Cardiac muscle cell (in vitro differentiated cells and primary cell): ENCODE results near the gene LMNA. TPM values are rescaled to one million over a fixed set of nuclear protein-coding genes. Genes with fewer than 3 reads are reported as not detected.

Experiments
- DNase-seq, 2 donors: peaks; one replicate each; pipeline versions ENCODE4 v3.0.0 to v3.0.0-alpha.2; 2010 to 2017; ENCODE audit warnings: low read depth in 1 of 2, low spot score in 1 of 2
- H3K27ac ChIP-seq: fragments of 200-600 bp; sonication (generic); 2 replicates; pipeline ENCODE4 v1.5.1; 2016
- H3K27me3 ChIP-seq: fragments of 200-600 bp; sonication (generic); 2 replicates; pipeline ENCODE4 v1.6.0; 2016; ENCODE audit warnings: control low read depth
- H3K36me3 ChIP-seq: fragments of 200-600 bp; sonication (generic); 2 replicates; pipeline ENCODE4 v1.5.1; 2016; ENCODE audit warnings: control low read depth
- H3K4me1 ChIP-seq: fragments of 200-600 bp; sonication (generic); 2 replicates; pipeline ENCODE4 v1.8.1; 2017; ENCODE audit warnings: low read depth, mild to moderate bottlenecking, mixed run types
- H3K4me3 ChIP-seq: fragments of 200-600 bp; sonication (generic); 2 replicates; pipeline ENCODE4 v1.5.1; 2016; ENCODE audit warnings: mild to moderate bottlenecking
- H3K9me3 ChIP-seq: fragments of 200-600 bp; sonication (generic); 2 replicates; pipeline ENCODE4 v1.5.1; 2017; ENCODE audit warnings: low read depth, mild to moderate bottlenecking, control low read depth
- CTCF ChIP-seq: IDR thresholded peaks from 2 replicates; pipeline ENCODE4 v1.5.1; 2012; ENCODE audit warnings: low read depth, mild to moderate bottlenecking, low read length
- polyA plus RNA-seq: library from polyadenylated mRNA; unstranded; fragments of >200 nt; fragmentation: Nextera tagmentation; extraction: Ambion mirVana; gene quantifications from 2 replicates; pipeline ENCODE4 v1.2.1, GENCODE V29; 2016
- total RNA-seq: library from RNA; depleted of rRNA; stranded (reverse); fragments of >200 nt; gene quantifications from 2 replicates; pipeline ENCODE4 v1.2.3, GENCODE V29; 2016

The LMNA gene
- total and polyA plus RNA-seq, 2 experiments from 2014 or later = 128 to 149 TPM

GRCh38 chr1:156090840-156091188 lies 23.7 kb upstream of the LMNA start:
- Histone ChIP-seq H3K4me1 (peaks cover 23% of the 10 kb centered on the region), H3K4me3 (no peak overlapping the region), H3K36me3 (peaks cover 5% of the 10 kb centered on the region), H3K9me3 (no peaks in the 10 kb centered on the region), H3K27ac (no peak overlapping the region), H3K27me3 (no peaks in the 10 kb centered on the region)
- peak; percentile 84 to 92 for DNase-seq
- TF ChIP-seq CTCF = peak; percentile 70

DNA sequence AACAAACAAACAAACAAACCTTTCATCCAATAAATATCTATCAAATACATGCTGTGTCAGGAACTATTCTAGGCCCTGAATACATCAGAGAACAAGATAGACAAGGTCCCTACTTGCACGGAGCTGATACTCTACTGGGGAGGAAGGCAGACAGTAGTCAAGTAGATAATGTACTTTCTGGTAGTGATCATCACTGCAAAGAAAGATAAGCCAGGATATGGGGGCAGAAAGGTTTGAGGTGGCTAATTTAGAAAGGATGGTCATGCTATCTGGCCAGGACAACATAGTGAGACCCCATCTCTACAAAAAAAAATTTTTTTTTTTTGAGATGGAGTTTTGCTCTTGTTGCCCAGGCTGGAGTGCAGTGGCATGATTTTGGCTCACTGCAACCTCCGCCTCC lies 22.9 kb upstream of the LMNA start:
- peaks cover 5% of the 10 kb centered on the region for H3K36me3 ChIP-seq
- no peaks in the 10 kb centered on the region for H3K27me3 ChIP-seq
- H3K27ac ChIP-seq = no peak overlapping the region
- no peak for TF ChIP-seq CTCF
- no peaks in the 10 kb centered on the region for H3K9me3 ChIP-seq
- H3K4me3 ChIP-seq = no peak overlapping the region
- no peak for DNase-seq
- H3K4me1 ChIP-seq = peaks cover 15% of the 10 kb centered on the region

- peaks cover 5% of the 10 kb centered on the region for H3K36me3 ChIP-seq
- H3K4me3 ChIP-seq = no peak overlapping the region
- no peaks in the 10 kb centered on the region for H3K27me3 ChIP-seq
- H3K4me1 ChIP-seq = no peaks in the 10 kb centered on the region
- peak overlapping the region; percentile 59 for H3K27ac ChIP-seq
- DNase-seq = no peak
- H3K9me3 ChIP-seq = no peaks in the 10 kb centered on the region
- no peak for TF ChIP-seq CTCF
These were observed 18.5 kb upstream of the LMNA start for GRCh38 chr1:156095906-156096508.

DNA sequence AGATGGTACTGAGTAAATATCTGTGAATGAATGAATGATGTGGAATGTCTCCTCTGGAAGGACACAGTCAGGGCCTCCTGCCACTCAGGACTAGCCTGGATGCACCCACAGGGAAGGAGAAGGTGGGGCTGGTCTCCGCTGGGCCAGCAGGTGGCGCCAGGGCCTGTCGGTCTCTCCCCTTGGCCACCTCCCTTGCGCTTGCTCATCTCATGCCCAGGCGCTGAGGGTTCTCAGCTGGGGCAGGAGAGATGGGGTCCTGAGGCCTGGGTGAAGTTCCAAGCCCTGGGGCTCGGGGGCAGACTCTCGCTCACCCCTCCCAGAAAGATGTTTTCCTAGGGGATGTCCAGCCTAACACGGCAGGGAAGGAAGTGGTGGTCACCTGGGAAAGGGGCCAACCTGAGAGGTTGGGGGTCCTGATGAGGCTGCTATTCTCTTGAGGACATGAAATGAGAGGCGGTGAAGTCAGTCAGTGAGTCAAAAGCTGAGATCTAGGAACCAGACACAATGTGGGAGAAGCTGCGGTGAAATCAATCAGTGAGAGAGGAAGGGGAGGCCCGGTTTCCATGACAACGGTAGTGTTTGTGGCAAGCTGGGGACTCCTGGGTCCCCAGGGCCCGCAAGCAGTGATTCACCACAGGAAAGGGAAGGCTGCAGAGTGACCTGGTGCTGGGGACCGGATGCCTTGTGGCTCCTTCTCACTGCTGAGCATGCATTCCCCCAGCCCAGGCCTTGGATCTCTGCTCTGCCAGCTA lies 17.7 kb upstream of the LMNA start:
- Histone ChIP-seq H3K4me1 (no peaks in the 10 kb centered on the region), H3K9me3 (no peaks in the 10 kb centered on the region), H3K27me3 (no peaks in the 10 kb centered on the region), H3K27ac (peak overlapping the region; percentile 59), H3K4me3 (no peak overlapping the region), H3K36me3 (peaks cover 5% of the 10 kb centered on the region)
- peak; percentile 99 for TF ChIP-seq CTCF
- peak; percentile 84 to 90 for DNase-seq

DNA sequence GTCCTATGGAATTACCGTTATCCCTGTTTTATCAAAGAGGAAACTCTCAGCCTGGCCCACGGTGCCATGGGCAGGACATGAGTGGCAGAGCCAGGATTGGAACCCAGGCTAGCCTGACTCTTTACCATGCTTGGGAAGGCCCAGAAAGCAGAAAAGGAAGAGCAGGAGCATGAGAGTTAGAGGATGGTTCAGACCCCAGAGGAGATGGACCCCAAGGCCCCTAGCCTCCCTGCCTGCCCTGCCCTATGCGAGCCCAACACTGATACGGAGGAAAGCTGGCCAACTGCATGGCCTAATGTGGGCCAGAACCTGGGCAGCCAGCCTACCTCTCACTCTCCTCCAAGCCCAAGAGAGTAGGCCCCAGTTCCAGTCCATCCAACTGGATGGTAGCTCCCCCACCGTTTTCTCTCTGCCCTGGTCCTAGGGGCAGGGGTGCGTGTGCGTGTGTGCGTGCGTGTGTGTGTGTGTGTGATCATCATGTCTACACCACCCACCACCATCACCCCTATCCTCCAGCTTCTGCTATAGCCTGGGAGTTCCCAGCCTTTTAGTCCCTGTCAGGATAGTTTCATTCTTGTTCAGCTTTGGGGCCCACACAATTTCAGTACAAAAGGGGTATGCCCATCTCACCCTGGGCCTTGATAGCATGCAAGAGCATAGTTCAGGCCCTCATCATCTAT lies 16.9 kb upstream of the LMNA start:
- TF ChIP-seq CTCF = no peak
- H3K4me3 ChIP-seq = no peak overlapping the region
- no peak overlapping the region for H3K27ac ChIP-seq
- no peaks in the 10 kb centered on the region for H3K4me1 ChIP-seq
- no peaks in the 10 kb centered on the region for H3K27me3 ChIP-seq
- H3K36me3 ChIP-seq = peaks cover 5% of the 10 kb centered on the region
- DNase-seq = no peak
- H3K9me3 ChIP-seq = no peaks in the 10 kb centered on the region
